K562 (cell line): Measurements from ENCODE around the gene CPE. TPM values are rescaled to one million over a fixed set of nuclear protein-coding genes. Genes with fewer than 3 reads are reported as not detected.

Source experiments
- CEBPZ ChIP-seq: fragments of 150-350 bp; IDR thresholded peaks from 2 replicates; pipeline ENCODE4 v1.6.1; 2014; ENCODE audit warnings: low read depth, mild to moderate bottlenecking, low read length, borderline replicate concordance
- E4F1 ChIP-seq: fragments of 250-450 bp; sonication (Bioruptor Pico); IDR thresholded peaks from 2 replicates; pipeline ENCODE4 v1.5.0; 2021; ENCODE audit warnings: mild to moderate bottlenecking, borderline replicate concordance
- HCFC1 ChIP-seq: IDR thresholded peaks from 2 replicates; pipeline ENCODE4 v1.6.1; 2012; ENCODE audit warnings: low read depth, low read length, improper control_type of control experiment
- MAFG ChIP-seq: fragments of 450-650 bp; conservative IDR thresholded peaks from 2 replicates; pipeline ENCODE4 v1.6.1; 2016; ENCODE audit warnings: missing genetic modification characterization, missing compliant biosample characterization
- SIN3A ChIP-seq, 2 experiments: fragments of 150-350 bp in 1 of 2; IDR thresholded peaks; 2 replicates each; pipeline ENCODE4 v1.6.1; 2011 to 2016; ENCODE audit warnings: borderline replicate concordance in 2 of 2, low read depth in 2 of 2, low read length in 2 of 2, mild to moderate bottlenecking in 2 of 2, moderate library complexity in 2 of 2; ENCODE audit not compliant: control insufficient read depth in 1 of 2
- SOX6 ChIP-seq: fragments of 450-650 bp; IDR thresholded peaks from 2 replicates; pipeline ENCODE4 v1.6.1; 2014; ENCODE audit warnings: mild to moderate bottlenecking
- ZBTB9 ChIP-seq: fragments of 450-650 bp; formaldehyde crosslinking; IDR thresholded peaks from 2 replicates; pipeline ENCODE4 v1.4.0; 2020; ENCODE audit warnings: mild to moderate bottlenecking, moderate library complexity
- ZC3H8 ChIP-seq: fragments of 450-650 bp; IDR thresholded peaks from 2 replicates; pipeline ENCODE4 v1.6.1; 2017
- ZNF592 ChIP-seq: fragments of 450-650 bp; IDR thresholded peaks from 2 replicates; pipeline ENCODE4 v1.6.1; 2017; ENCODE audit warnings: antibody characterized with exemption, mild to moderate bottlenecking
- polyA plus RNA-seq, 8 experiments: library from polyadenylated mRNA; depleted of rRNA in 4 of 8; stranded (reverse) in 5 of 8; unstranded in 3 of 8; fragments of >200 nt; fragmentation: Nextera tagmentation in 2 of 8; fragmentation: Illumina TruSeq in 1 of 8; extraction: Ambion mirVana in 2 of 8; extraction: Trizol in 1 of 8; gene quantifications; 2 replicates each; pipeline versions ENCODE4 v1.2.1 to v1.2.3, GENCODE V29; 2011 to 2014; ENCODE audit warnings: inconsistent platforms in 1 of 8, missing spikeins in 1 of 8
- total RNA-seq, 7 experiments: library from RNA; depleted of rRNA in 6 of 7; stranded (reverse); fragments of >200 nt in 6 of 7; fragmentation: Illumina TruSeq in 2 of 7; extraction: Trizol in 2 of 7; gene quantifications; 2 replicates each; pipeline versions ENCODE4 v1.2.1 to v1.2.3, GENCODE V29; 2011 to 2021; ENCODE audit warnings: low replicate concordance in 1 of 7

Gene CPE
- total and polyA plus RNA-seq, 9 of the 15 experiments (the other 6 are each of a cell fraction or from before 2014, with no cell fraction given): 0.04 to 0.16 (median 0.06) TPM; not detected in 4

- no peak for TF ChIP-seq E4F1 (CRISPR knock-in tag)
- no peak for TF ChIP-seq ZBTB9
- peak; percentile 85 for TF ChIP-seq ZNF592
- no peak for TF ChIP-seq SIN3A (IDR thresholded peaks at IDR 0.05; ENCODE audit: borderline replicate concordance in 2 of 2, control insufficient read depth in 1 of 2, low read depth in 2 of 2, low read length in 2 of 2)
- TF ChIP-seq HCFC1: no peak
- no peak for TF ChIP-seq CEBPZ
- no peak for TF ChIP-seq SOX6
- no peak for TF ChIP-seq MAFG (tag)
- TF ChIP-seq ZC3H8: no peak
Measured at GRCh38 chr4:165475706-165476070, 96.9 kb downstream of the CPE start (continued).
